HCT116 (cell line): ENCODE results near the gene DDAH1.

Source experiments
- ATF3 ChIP-seq: IDR thresholded peaks from 2 replicates; pipeline ENCODE4 v1.6.1; 2012
- CBX3 ChIP-seq: IDR thresholded peaks from 2 replicates; pipeline ENCODE4 v1.6.1; 2012; ENCODE audit warnings: low read depth
- EZH2 ChIP-seq: fragments of 200-600 bp; sonication (generic); IDR thresholded peaks from 2 replicates; pipeline ENCODE4 v1.6.1; 2017; ENCODE audit warnings: antibody characterized with exemption, mixed run types
- FOSL1 ChIP-seq: IDR thresholded peaks from 2 replicates; pipeline ENCODE4 v1.6.1; 2012; ENCODE audit warnings: low read depth
- POLR2A ChIP-seq: IDR thresholded peaks from 2 replicates; pipeline ENCODE4 v1.7.0; 2011; ENCODE audit warnings: borderline replicate concordance; ENCODE audit not compliant: insufficient read depth, insufficient read length; ENCODE audit errors: extremely low read depth
- RAD21 ChIP-seq: IDR thresholded peaks from 2 replicates; pipeline ENCODE4 v1.6.1; 2012; ENCODE audit warnings: low read depth, mild to moderate bottlenecking
- SIN3A ChIP-seq: IDR thresholded peaks from 2 replicates; pipeline ENCODE4 v1.6.1; 2012; ENCODE audit warnings: low read depth
- SP1 ChIP-seq: IDR thresholded peaks from 2 replicates; pipeline ENCODE4 v1.6.1; 2012; ENCODE audit warnings: low read depth
- SRF ChIP-seq: IDR thresholded peaks from 2 replicates; pipeline ENCODE4 v1.6.1; 2012; ENCODE audit warnings: low read depth
- YY1 ChIP-seq: IDR thresholded peaks from 2 replicates; pipeline ENCODE4 v1.6.1; 2011; ENCODE audit warnings: low read length, low read depth, moderate library complexity, mild to moderate bottlenecking; ENCODE audit not compliant: insufficient replicate concordance; ENCODE audit errors: extremely low read depth
- ZFX ChIP-seq: fragments of 450-650 bp; IDR thresholded peaks from 2 replicates; pipeline ENCODE4 v1.6.1; 2017
- ZNF274 ChIP-seq: fragments of 200-500 bp; sonication (Bioruptor generic); IDR thresholded peaks from 2 replicates; pipeline ENCODE4 v1.6.1; 2014; ENCODE audit warnings: mild to moderate bottlenecking, low read depth, low read length, inconsistent platforms
- TF ChIP-seq, protein P1 (sequence below): IDR thresholded peaks from 2 replicates; pipeline ENCODE4 v1.6.1; 2012
- TF ChIP-seq, protein P2 (sequence below), 3 experiments: fragments of 200-600 bp in 1 of 3; sonication (generic) in 1 of 3; IDR thresholded peaks in 2 of 3; conservative IDR thresholded peaks in 1 of 3; 2 replicates each; pipeline ENCODE4 v1.5.1; 2012 to 2017; ENCODE audit warnings: low read depth in 2 of 3, low read length in 2 of 3, antibody characterized with exemption in 1 of 3, borderline replicate concordance in 1 of 3, control low read depth in 1 of 3, mild to moderate bottlenecking in 1 of 3, mixed read lengths in 1 of 3, mixed run types in 1 of 3, moderate library complexity in 1 of 3; ENCODE audit not compliant: insufficient read depth in 1 of 3

- TF ChIP-seq RAD21 (peak; percentile 10; the same call in 1 of the 2 replicates), EZH2 (no peak), POLR2A (no peak), ATF3 (peak; percentile 56; the same call in 1 of the 2 replicates), ZFX (no peak), SIN3A (0 out of 2 replicates have a peak, but pooled peaks have one; percentile 29), ZNF274 (no peak), FOSL1 (peak; percentile 90), SP1 (peak; percentile 75), YY1 (no peak), SRF (0 out of 2 replicates have a peak, but pooled peaks have one; percentile 37), CBX3 (peak; percentile 71; the same call in 1 of the 2 replicates)
- TF ChIP-seq, protein P1, sequence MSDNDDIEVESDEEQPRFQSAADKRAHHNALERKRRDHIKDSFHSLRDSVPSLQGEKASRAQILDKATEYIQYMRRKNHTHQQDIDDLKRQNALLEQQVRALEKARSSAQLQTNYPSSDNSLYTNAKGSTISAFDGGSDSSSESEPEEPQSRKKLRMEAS: peak; percentile 33; the same call in 1 of the 2 replicates
- TF ChIP-seq, protein P2, sequence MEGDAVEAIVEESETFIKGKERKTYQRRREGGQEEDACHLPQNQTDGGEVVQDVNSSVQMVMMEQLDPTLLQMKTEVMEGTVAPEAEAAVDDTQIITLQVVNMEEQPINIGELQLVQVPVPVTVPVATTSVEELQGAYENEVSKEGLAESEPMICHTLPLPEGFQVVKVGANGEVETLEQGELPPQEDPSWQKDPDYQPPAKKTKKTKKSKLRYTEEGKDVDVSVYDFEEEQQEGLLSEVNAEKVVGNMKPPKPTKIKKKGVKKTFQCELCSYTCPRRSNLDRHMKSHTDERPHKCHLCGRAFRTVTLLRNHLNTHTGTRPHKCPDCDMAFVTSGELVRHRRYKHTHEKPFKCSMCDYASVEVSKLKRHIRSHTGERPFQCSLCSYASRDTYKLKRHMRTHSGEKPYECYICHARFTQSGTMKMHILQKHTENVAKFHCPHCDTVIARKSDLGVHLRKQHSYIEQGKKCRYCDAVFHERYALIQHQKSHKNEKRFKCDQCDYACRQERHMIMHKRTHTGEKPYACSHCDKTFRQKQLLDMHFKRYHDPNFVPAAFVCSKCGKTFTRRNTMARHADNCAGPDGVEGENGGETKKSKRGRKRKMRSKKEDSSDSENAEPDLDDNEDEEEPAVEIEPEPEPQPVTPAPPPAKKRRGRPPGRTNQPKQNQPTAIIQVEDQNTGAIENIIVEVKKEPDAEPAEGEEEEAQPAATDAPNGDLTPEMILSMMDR (IDR thresholded peaks at IDR 0.05 in 2 of 3, conservative IDR thresholded peaks at IDR 0.05 in 1 of 3; ENCODE audit: borderline replicate concordance in 1 of 3, insufficient read depth in 1 of 3, low read depth in 2 of 3, low read length in 2 of 3): no peak
These were observed 125.9 kb downstream of the DDAH1 start for GRCh38 chr1:85339089-85339488.
